IPS DF 6.9 (cell line): ENCODE data around the gene TP73.
A peak's percentile ranks its signal among the peaks of the same experiment; 100 is the strongest.

Experiments used
- DNase-seq: peaks from one replicate; pipeline ENCODE4 v3.0.0-alpha.2; 2013; ENCODE audit warnings: low read depth, low spot score
- H3K27ac ChIP-seq: one replicate; pipeline ENCODE4 v1.5.1; 2013; ENCODE audit warnings: low read length, control low read depth
- H3K27me3 ChIP-seq: 2 replicates; pipeline ENCODE4 v1.6.1; 2013; ENCODE audit warnings: mild to moderate bottlenecking, low read length; ENCODE audit not compliant: control insufficient read depth, insufficient read depth
- H3K36me3 ChIP-seq: 2 replicates; pipeline ENCODE4 v1.6.1; 2013; ENCODE audit warnings: low read length; ENCODE audit not compliant: control insufficient read depth, insufficient read depth
- H3K4me1 ChIP-seq: 2 replicates; pipeline ENCODE4 v1.6.1; 2013; ENCODE audit warnings: low read length; ENCODE audit not compliant: control insufficient read depth, insufficient read depth
- H3K4me3 ChIP-seq: 2 replicates; pipeline ENCODE4 v1.5.1; 2013; ENCODE audit warnings: mild to moderate bottlenecking, low read length
- H3K9me3 ChIP-seq: 2 replicates; pipeline ENCODE4 v1.6.1; 2013; ENCODE audit warnings: low read length, inconsistent platforms; ENCODE audit not compliant: control insufficient read depth, insufficient read depth
- WGBS: extraction: QIAGEN DNeasy Blood & Tissue Kit; methylation state at CpG from one replicate; pipeline ENCODE4 v1.1.7; 2013; ENCODE audit warnings: mixed read lengths, missing lambda C conversion rate; ENCODE audit not compliant: insufficient read length, insufficient coverage; 5-methylcytosine and 5-hydroxymethylcytosine counted together

Gene TP73

DNA sequence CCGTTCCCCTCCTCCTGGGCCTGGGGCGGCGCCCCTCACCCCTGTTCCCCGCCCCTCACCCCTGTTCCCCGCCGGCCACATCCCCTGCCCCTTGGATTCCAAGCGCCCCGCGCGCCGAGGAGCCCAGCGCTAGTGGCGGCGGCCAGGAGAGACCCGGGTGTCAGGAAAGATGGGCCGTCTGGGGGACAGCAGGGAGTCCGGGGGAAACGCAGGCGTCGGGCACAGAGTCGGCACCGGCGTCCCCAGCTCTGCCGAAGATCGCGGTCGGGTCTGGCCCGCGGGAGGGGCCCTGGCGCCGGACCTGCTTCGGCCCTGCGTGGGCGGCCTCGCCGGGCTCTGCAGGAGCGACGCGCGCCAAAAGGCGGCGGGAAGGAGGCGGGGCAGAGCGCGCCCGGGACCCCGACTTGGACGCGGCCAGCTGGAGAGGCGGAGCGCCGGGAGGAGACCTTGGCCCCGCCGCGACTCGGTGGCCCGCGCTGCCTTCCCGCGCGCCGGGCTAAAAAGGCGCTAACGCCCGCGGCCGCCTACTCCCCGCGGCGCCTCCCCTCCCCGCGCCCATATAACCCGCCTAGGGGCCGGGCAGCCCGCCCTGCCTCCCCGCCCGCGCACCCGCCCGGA is at the start of gene TP73:
Gene TP73, plus strand, starts transcription at position 587 of the 618 bp plus-strand sequence. CDS start 29,850 bp downstream, outside the sequence.
- Histone ChIP-seq H3K4me3 (peak within 1 kb of the TSS; percentile 57), H3K27me3 (peaks cover 43% of the 10 kb centered on the region), H3K4me1 (peaks cover 5% of the 10 kb centered on the region; the same call in 1 of the 2 replicates), H3K9me3 (no peaks in the 10 kb centered on the region), H3K27ac (no peak within 1 kb of the TSS), H3K36me3 (no peaks in the 10 kb centered on the region)
- no peak for DNase-seq
- WGBS: no CpG with 5 or more reads among the region's 80 CpGs

GRCh38 chr1:3603156-3603555 is 49.2 kb upstream of the TP73 start:
- WGBS: no CpG with 5 or more reads among the region's 11 CpGs
- H3K4me3 ChIP-seq: no peak overlapping the region
- H3K4me1 ChIP-seq: peaks cover 4% of the 10 kb centered on the region; the same call in 1 of the 2 replicates
- no peaks in the 10 kb centered on the region for H3K27me3 ChIP-seq
- no peaks in the 10 kb centered on the region for H3K36me3 ChIP-seq
- no peaks in the 10 kb centered on the region for H3K9me3 ChIP-seq
- DNase-seq: no peak
- no peak overlapping the region for H3K27ac ChIP-seq

GRCh38 chr1:3603571-3604467 is 48.5 kb upstream of the TP73 start:
- H3K4me1 ChIP-seq: no peaks in the 10 kb centered on the region; the same call in 1 of the 2 replicates
- WGBS: no CpG with 5 or more reads among the region's 29 CpGs
- H3K36me3 ChIP-seq: no peaks in the 10 kb centered on the region
- no peak for DNase-seq
- no peaks in the 10 kb centered on the region for H3K9me3 ChIP-seq
- no peak overlapping the region for H3K4me3 ChIP-seq
- no peak overlapping the region for H3K27ac ChIP-seq
- H3K27me3 ChIP-seq: no peaks in the 10 kb centered on the region

- no CpG with 5 or more reads among the region's 8 CpGs for WGBS
- no peak overlapping the region for H3K27ac ChIP-seq
- H3K27me3 ChIP-seq: no peaks in the 10 kb centered on the region
These were observed 47.8 kb upstream of the TP73 start for GRCh38 chr1:3604468-3604974.

DNA sequence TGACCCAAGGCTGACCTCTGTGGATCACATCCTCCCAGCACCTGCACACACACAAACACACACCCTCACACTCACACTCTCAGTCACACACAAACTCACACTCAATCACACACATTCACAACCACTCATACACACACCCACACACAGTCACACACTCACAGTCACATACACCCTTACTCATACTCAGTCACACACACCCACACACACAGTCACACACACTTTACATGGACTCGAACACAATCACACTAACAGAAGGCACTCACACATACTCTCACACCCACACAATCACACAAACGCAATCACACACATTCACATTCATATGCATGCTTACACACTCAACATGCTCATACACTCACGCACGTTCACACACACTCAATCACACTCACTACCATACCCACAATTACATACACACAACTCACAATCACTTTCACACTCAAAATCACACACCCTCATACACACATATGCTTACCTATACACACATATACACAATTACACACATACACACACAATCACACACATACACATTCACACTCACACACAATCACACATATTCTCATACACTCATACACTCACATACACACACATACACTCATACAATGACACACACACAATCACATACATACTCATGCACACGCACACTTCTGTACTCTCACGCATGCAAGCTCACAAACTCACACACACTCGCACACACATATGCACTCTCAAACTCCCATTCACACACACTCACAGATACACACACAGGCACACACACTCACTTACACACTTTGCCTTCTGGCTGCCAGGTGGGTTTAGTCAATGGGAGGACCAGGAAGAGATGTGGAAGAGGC is 47.1 kb upstream of the TP73 start:
- Histone ChIP-seq H3K27ac (no peak overlapping the region), H3K36me3 (no peaks in the 10 kb centered on the region), H3K4me1 (peaks cover 5% of the 10 kb centered on the region; the same call in 1 of the 2 replicates), H3K9me3 (no peaks in the 10 kb centered on the region), H3K27me3 (no peaks in the 10 kb centered on the region), H3K4me3 (no peak overlapping the region)
- 92% methylated on average over 7 of the region's 7 CpGs for WGBS
- no peak for DNase-seq

More at GRCh38 chr1:3604468-3604974, 47.8 kb upstream of the TP73 start:
- Histone ChIP-seq H3K9me3 (no peaks in the 10 kb centered on the region), H3K4me1 (no peaks in the 10 kb centered on the region; the same call in 1 of the 2 replicates), H3K4me3 (no peak overlapping the region), H3K36me3 (no peaks in the 10 kb centered on the region)
- no peak for DNase-seq

GRCh38 chr1:3606779-3607702 is 45.3 kb upstream of the TP73 start:
- H3K27me3 ChIP-seq: no peaks in the 10 kb centered on the region

GRCh38 chr1:3607703-3608065 is 44.6 kb upstream of the TP73 start:
- WGBS: no CpG with 5 or more reads among the region's 18 CpGs
- Histone ChIP-seq H3K27me3 (no peaks in the 10 kb centered on the region), H3K4me1 (peaks cover 5% of the 10 kb centered on the region; the same call in 1 of the 2 replicates), H3K36me3 (no peaks in the 10 kb centered on the region), H3K4me3 (no peak overlapping the region), H3K9me3 (no peaks in the 10 kb centered on the region), H3K27ac (no peak overlapping the region)
- DNase-seq: no peak

More at GRCh38 chr1:3606779-3607702, 45.3 kb upstream of the TP73 start:
- no CpG with 5 or more reads among the region's 23 CpGs for WGBS
- Histone ChIP-seq H3K9me3 (no peaks in the 10 kb centered on the region), H3K27ac (no peak overlapping the region), H3K4me3 (no peak overlapping the region), H3K4me1 (peaks cover 5% of the 10 kb centered on the region; the same call in 1 of the 2 replicates), H3K36me3 (no peaks in the 10 kb centered on the region)
- no peak for DNase-seq

DNA sequence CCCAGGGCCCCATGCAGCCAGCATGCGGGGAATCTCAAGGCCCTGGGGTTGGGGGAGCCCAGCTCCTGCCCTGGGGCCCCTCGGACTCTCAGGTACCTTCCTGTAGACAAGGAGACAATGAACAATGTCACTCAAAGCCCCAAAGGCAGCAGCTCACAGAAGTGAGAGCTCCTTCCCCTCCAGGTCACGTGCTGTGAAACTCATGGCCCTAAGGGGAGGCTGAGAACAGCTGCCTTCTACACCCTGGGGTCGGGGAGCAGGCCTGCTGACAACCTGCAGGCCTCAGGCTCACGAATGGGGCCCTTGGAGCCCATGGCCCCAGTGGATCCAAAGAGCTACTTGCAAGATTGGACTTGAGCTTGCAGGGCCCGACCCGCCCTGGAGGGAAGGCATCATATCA is 44.2 kb upstream of the TP73 start:
- no CpG with 5 or more reads among the region's 7 CpGs for WGBS
- Histone ChIP-seq H3K27me3 (no peaks in the 10 kb centered on the region), H3K4me3 (no peak overlapping the region)

DNA sequence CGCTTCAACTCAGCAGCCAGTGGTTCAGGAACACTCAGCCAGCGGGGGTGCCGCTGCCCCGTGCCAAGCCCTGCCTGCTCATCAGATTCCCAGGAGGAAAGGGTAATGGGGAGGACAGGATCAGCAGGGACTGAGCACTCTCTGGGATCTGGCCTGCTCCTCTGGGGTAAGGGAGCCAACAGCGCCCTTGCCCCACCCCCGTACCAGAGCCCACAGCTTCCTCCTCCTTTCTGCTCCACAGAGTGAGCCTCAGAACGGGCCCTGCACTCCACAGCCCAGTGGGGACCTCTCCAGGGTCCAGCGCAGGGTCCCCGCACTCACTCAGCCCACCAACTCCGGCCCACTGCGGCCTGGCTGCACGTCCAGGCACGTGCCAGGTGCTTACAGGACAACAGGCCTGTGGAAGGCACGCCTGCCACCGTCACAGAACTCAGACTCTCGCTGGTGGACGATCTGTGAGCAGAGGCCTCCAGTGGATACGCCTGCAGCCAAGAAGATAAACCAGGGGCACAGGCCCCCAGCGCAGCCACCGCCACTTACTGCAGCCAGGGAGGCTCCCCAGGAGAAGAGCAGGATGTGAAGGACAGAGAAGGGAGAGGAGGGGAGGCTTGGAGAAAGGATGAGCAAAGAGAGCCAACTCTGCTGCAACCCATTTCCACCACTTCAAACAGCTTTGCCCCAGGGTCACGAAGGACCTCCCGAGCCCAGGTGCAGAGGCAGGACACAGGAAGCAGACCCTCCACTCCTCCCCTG is 43.1 kb upstream of the TP73 start:
- peaks cover 9% of the 10 kb centered on the region; the same call in 1 of the 2 replicates for H3K4me1 ChIP-seq
- DNase-seq: no peak
- WGBS: no CpG with 5 or more reads among the region's 22 CpGs
- no peaks in the 10 kb centered on the region for H3K36me3 ChIP-seq
- no peaks in the 10 kb centered on the region for H3K9me3 ChIP-seq
- no peaks in the 10 kb centered on the region for H3K27me3 ChIP-seq
- no peak overlapping the region for H3K27ac ChIP-seq
- no peak overlapping the region for H3K4me3 ChIP-seq

More for the DNA sequence above, 44.2 kb upstream of the TP73 start:
- H3K4me1 ChIP-seq: peaks cover 5% of the 10 kb centered on the region; the same call in 1 of the 2 replicates
- H3K9me3 ChIP-seq: no peaks in the 10 kb centered on the region
- no peak for DNase-seq
- no peaks in the 10 kb centered on the region for H3K36me3 ChIP-seq
- H3K27ac ChIP-seq: no peak overlapping the region
